K562 (cell line): ENCODE results near the gene THSD8. TPM values are rescaled to one million over a fixed set of nuclear protein-coding genes. Genes with fewer than 3 reads are reported as not detected.

Experiments used
- CEBPZ ChIP-seq: fragments of 150-350 bp; IDR thresholded peaks from 2 replicates; pipeline ENCODE4 v1.6.1; 2014; ENCODE audit warnings: low read depth, mild to moderate bottlenecking, low read length, borderline replicate concordance
- CHD2 ChIP-seq: IDR thresholded peaks from 2 replicates; pipeline ENCODE4 v1.6.1; 2011; ENCODE audit warnings: low read depth, low read length
- GATAD2B ChIP-seq: fragments of 450-650 bp; IDR thresholded peaks from 2 replicates; pipeline ENCODE4 v1.6.1; 2017; ENCODE audit warnings: mild to moderate bottlenecking, borderline replicate concordance
- MTA1 ChIP-seq: fragments of 450-650 bp; IDR thresholded peaks from 2 replicates; pipeline ENCODE4 v1.6.1; 2017; ENCODE audit warnings: borderline replicate concordance
- PHF8 ChIP-seq: fragments of 200-600 bp; sonication (generic); IDR thresholded peaks from 2 replicates; pipeline ENCODE4 v1.6.1; 2012; ENCODE audit warnings: mixed run types, mild to moderate bottlenecking, inconsistent platforms, low read length, moderate library complexity, borderline replicate concordance
- TSC22D4 ChIP-seq: fragments of 450-650 bp; IDR thresholded peaks from 2 replicates; pipeline ENCODE4 v1.6.1; 2016; ENCODE audit warnings: missing genetic modification characterization, missing biosample characterization, control low read depth
- ZNF3 ChIP-seq: fragments of 250-450 bp; sonication (Bioruptor Pico); IDR thresholded peaks from 2 replicates; pipeline ENCODE4 v1.5.0; 2021; ENCODE audit warnings: mild to moderate bottlenecking, moderate library complexity
- ZNF408 ChIP-seq: fragments of 250-450 bp; sonication (Bioruptor Pico); IDR thresholded peaks from 2 replicates; pipeline ENCODE4 v1.4.0; 2020; ENCODE audit warnings: low read depth, mild to moderate bottlenecking, moderate library complexity
- polyA plus RNA-seq, 8 experiments: library from polyadenylated mRNA; depleted of rRNA in 4 of 8; stranded (reverse) in 5 of 8; unstranded in 3 of 8; fragments of >200 nt; fragmentation: Nextera tagmentation in 2 of 8; fragmentation: Illumina TruSeq in 1 of 8; extraction: Ambion mirVana in 2 of 8; extraction: Trizol in 1 of 8; gene quantifications; 2 replicates each; pipeline versions ENCODE4 v1.2.1 to v1.2.3, GENCODE V29; 2011 to 2014; ENCODE audit warnings: inconsistent platforms in 1 of 8, missing spikeins in 1 of 8
- total RNA-seq, 7 experiments: library from RNA; depleted of rRNA in 6 of 7; stranded (reverse); fragments of >200 nt in 6 of 7; fragmentation: Illumina TruSeq in 2 of 7; extraction: Trizol in 2 of 7; gene quantifications; 2 replicates each; pipeline versions ENCODE4 v1.2.1 to v1.2.3, GENCODE V29; 2011 to 2021; ENCODE audit warnings: low replicate concordance in 1 of 7
- TF ChIP-seq, protein P1 (sequence below): fragments of 200-600 bp; sonication (generic); IDR thresholded peaks from one replicate; pipeline ENCODE4 v1.6.1; 2012; ENCODE audit warnings: mild to moderate bottlenecking, low read depth, low read length, inconsistent platforms
- TF ChIP-seq, protein P2 (sequence below): fragments of 450-650 bp; IDR thresholded peaks from 2 replicates; pipeline ENCODE4 v1.6.1; 2018; ENCODE audit not compliant: partially characterized antibody

THSD8 gene
- total and polyA plus RNA-seq, 9 of the 15 experiments (the other 6 are each of a cell fraction or from before 2014, with no cell fraction given) = 8.4 to 42.4 (median 19.9) TPM; not detected in 2

DNA sequence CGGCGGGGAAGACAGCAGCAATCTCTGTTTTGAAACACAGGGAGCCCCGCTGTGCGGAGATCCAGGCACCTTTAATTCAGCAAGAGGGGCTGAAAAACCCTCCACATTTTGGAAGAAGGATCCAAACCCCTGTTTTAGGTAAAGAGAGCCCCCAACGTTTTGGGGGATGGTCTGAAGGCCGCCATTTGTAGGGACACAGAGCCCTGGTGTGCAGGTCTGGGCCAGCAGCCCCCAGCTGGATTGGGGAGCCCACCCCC, 23.0 kb upstream of the THSD8 start (continued):
- TF ChIP-seq, protein P1, sequence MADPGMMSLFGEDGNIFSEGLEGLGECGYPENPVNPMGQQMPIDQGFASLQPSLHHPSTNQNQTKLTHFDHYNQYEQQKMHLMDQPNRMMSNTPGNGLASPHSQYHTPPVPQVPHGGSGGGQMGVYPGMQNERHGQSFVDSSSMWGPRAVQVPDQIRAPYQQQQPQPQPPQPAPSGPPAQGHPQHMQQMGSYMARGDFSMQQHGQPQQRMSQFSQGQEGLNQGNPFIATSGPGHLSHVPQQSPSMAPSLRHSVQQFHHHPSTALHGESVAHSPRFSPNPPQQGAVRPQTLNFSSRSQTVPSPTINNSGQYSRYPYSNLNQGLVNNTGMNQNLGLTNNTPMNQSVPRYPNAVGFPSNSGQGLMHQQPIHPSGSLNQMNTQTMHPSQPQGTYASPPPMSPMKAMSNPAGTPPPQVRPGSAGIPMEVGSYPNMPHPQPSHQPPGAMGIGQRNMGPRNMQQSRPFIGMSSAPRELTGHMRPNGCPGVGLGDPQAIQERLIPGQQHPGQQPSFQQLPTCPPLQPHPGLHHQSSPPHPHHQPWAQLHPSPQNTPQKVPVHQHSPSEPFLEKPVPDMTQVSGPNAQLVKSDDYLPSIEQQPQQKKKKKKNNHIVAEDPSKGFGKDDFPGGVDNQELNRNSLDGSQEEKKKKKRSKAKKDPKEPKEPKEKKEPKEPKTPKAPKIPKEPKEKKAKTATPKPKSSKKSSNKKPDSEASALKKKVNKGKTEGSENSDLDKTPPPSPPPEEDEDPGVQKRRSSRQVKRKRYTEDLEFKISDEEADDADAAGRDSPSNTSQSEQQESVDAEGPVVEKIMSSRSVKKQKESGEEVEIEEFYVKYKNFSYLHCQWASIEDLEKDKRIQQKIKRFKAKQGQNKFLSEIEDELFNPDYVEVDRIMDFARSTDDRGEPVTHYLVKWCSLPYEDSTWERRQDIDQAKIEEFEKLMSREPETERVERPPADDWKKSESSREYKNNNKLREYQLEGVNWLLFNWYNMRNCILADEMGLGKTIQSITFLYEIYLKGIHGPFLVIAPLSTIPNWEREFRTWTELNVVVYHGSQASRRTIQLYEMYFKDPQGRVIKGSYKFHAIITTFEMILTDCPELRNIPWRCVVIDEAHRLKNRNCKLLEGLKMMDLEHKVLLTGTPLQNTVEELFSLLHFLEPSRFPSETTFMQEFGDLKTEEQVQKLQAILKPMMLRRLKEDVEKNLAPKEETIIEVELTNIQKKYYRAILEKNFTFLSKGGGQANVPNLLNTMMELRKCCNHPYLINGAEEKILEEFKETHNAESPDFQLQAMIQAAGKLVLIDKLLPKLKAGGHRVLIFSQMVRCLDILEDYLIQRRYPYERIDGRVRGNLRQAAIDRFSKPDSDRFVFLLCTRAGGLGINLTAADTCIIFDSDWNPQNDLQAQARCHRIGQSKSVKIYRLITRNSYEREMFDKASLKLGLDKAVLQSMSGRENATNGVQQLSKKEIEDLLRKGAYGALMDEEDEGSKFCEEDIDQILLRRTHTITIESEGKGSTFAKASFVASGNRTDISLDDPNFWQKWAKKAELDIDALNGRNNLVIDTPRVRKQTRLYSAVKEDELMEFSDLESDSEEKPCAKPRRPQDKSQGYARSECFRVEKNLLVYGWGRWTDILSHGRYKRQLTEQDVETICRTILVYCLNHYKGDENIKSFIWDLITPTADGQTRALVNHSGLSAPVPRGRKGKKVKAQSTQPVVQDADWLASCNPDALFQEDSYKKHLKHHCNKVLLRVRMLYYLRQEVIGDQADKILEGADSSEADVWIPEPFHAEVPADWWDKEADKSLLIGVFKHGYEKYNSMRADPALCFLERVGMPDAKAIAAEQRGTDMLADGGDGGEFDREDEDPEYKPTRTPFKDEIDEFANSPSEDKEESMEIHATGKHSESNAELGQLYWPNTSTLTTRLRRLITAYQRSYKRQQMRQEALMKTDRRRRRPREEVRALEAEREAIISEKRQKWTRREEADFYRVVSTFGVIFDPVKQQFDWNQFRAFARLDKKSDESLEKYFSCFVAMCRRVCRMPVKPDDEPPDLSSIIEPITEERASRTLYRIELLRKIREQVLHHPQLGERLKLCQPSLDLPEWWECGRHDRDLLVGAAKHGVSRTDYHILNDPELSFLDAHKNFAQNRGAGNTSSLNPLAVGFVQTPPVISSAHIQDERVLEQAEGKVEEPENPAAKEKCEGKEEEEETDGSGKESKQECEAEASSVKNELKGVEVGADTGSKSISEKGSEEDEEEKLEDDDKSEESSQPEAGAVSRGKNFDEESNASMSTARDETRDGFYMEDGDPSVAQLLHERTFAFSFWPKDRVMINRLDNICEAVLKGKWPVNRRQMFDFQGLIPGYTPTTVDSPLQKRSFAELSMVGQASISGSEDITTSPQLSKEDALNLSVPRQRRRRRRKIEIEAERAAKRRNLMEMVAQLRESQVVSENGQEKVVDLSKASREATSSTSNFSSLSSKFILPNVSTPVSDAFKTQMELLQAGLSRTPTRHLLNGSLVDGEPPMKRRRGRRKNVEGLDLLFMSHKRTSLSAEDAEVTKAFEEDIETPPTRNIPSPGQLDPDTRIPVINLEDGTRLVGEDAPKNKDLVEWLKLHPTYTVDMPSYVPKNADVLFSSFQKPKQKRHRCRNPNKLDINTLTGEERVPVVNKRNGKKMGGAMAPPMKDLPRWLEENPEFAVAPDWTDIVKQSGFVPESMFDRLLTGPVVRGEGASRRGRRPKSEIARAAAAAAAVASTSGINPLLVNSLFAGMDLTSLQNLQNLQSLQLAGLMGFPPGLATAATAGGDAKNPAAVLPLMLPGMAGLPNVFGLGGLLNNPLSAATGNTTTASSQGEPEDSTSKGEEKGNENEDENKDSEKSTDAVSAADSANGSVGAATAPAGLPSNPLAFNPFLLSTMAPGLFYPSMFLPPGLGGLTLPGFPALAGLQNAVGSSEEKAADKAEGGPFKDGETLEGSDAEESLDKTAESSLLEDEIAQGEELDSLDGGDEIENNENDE = no peak
- TF ChIP-seq PHF8 (peak; percentile 27; the same call in 1 of the 2 replicates), ZNF3 (CRISPR knock-in tag) (no peak), TSC22D4 (tag) (no peak), GATAD2B (no peak), MTA1 (0 out of 2 replicates have a peak, but pooled peaks have one; percentile 7), CEBPZ (no peak), ZNF408 (CRISPR knock-in tag) (no peak), CHD2 (0 out of 2 replicates have a peak, but pooled peaks have one; percentile 5)
- TF ChIP-seq, protein P2, sequence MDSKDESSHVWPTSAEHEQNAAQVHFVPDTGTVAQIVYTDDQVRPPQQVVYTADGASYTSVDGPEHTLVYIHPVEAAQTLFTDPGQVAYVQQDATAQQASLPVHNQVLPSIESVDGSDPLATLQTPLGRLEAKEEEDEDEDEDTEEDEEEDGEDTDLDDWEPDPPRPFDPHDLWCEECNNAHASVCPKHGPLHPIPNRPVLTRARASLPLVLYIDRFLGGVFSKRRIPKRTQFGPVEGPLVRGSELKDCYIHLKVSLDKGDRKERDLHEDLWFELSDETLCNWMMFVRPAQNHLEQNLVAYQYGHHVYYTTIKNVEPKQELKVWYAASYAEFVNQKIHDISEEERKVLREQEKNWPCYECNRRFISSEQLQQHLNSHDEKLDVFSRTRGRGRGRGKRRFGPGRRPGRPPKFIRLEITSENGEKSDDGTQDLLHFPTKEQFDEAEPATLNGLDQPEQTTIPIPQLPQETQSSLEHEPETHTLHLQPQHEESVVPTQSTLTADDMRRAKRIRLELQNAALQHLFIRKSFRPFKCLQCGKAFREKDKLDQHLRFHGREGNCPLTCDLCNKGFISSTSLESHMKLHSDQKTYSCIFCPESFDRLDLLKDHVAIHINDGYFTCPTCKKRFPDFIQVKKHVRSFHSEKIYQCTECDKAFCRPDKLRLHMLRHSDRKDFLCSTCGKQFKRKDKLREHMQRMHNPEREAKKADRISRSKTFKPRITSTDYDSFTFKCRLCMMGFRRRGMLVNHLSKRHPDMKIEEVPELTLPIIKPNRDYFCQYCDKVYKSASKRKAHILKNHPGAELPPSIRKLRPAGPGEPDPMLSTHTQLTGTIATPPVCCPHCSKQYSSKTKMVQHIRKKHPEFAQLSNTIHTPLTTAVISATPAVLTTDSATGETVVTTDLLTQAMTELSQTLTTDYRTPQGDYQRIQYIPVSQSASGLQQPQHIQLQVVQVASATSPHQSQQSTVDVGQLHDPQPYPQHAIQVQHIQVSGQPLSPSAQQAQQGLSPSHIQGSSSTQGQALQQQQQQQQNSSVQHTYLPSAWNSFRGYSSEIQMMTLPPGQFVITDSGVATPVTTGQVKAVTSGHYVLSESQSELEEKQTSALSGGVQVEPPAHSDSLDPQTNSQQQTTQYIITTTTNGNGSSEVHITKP = peak; percentile 75
